HL-60 (cell line): Measurements from ENCODE around the gene FADS6.

Experiments
- GABPA ChIP-seq: IDR thresholded peaks from 2 replicates; pipeline ENCODE4 v1.6.1; 2012; ENCODE audit warnings: low read depth
- POLR2AphosphoS5 ChIP-seq: IDR thresholded peaks from 2 replicates; pipeline ENCODE4 v1.6.1; 2012; ENCODE audit warnings: low read depth
- SPI1 ChIP-seq: IDR thresholded peaks from 2 replicates; pipeline ENCODE4 v1.6.1; 2012; ENCODE audit warnings: low read depth, mild to moderate bottlenecking, borderline replicate concordance
- TF ChIP-seq, protein P1 (sequence below): IDR thresholded peaks from one replicate; pipeline ENCODE4 v1.5.1; 2011; ENCODE audit warnings: low read length, control low read depth, inconsistent platforms; ENCODE audit not compliant: insufficient read depth
- TF ChIP-seq, protein P2 (sequence below): IDR thresholded peaks from 2 replicates; pipeline ENCODE4 v1.6.1; 2012; ENCODE audit warnings: low read depth; ENCODE audit not compliant: insufficient replicate concordance

GRCh38 chr17:74935048-74935447 is 41.6 kb upstream of the FADS6 start:
- TF ChIP-seq, protein P1, sequence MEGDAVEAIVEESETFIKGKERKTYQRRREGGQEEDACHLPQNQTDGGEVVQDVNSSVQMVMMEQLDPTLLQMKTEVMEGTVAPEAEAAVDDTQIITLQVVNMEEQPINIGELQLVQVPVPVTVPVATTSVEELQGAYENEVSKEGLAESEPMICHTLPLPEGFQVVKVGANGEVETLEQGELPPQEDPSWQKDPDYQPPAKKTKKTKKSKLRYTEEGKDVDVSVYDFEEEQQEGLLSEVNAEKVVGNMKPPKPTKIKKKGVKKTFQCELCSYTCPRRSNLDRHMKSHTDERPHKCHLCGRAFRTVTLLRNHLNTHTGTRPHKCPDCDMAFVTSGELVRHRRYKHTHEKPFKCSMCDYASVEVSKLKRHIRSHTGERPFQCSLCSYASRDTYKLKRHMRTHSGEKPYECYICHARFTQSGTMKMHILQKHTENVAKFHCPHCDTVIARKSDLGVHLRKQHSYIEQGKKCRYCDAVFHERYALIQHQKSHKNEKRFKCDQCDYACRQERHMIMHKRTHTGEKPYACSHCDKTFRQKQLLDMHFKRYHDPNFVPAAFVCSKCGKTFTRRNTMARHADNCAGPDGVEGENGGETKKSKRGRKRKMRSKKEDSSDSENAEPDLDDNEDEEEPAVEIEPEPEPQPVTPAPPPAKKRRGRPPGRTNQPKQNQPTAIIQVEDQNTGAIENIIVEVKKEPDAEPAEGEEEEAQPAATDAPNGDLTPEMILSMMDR = no peak
- TF ChIP-seq, protein P2, sequence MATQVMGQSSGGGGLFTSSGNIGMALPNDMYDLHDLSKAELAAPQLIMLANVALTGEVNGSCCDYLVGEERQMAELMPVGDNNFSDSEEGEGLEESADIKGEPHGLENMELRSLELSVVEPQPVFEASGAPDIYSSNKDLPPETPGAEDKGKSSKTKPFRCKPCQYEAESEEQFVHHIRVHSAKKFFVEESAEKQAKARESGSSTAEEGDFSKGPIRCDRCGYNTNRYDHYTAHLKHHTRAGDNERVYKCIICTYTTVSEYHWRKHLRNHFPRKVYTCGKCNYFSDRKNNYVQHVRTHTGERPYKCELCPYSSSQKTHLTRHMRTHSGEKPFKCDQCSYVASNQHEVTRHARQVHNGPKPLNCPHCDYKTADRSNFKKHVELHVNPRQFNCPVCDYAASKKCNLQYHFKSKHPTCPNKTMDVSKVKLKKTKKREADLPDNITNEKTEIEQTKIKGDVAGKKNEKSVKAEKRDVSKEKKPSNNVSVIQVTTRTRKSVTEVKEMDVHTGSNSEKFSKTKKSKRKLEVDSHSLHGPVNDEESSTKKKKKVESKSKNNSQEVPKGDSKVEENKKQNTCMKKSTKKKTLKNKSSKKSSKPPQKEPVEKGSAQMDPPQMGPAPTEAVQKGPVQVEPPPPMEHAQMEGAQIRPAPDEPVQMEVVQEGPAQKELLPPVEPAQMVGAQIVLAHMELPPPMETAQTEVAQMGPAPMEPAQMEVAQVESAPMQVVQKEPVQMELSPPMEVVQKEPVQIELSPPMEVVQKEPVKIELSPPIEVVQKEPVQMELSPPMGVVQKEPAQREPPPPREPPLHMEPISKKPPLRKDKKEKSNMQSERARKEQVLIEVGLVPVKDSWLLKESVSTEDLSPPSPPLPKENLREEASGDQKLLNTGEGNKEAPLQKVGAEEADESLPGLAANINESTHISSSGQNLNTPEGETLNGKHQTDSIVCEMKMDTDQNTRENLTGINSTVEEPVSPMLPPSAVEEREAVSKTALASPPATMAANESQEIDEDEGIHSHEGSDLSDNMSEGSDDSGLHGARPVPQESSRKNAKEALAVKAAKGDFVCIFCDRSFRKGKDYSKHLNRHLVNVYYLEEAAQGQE = no peak
- TF ChIP-seq POLR2AphosphoS5 (no peak), GABPA (no peak), SPI1 (no peak)
